ENCODE results near the gene ZNF341.

ZNF341 gene

GRCh38 chr20:33824852-33825251 is 93.1 kb downstream of the ZNF341 start:
- DNase-seq (ENCODE audit: low read depth, low spot score) = no peak

- DNase-seq (ENCODE audit: low read depth, low spot score) = no peak
These were observed 93.8 kb downstream of the ZNF341 start for GRCh38 chr20:33825340-33826269.

DNA sequence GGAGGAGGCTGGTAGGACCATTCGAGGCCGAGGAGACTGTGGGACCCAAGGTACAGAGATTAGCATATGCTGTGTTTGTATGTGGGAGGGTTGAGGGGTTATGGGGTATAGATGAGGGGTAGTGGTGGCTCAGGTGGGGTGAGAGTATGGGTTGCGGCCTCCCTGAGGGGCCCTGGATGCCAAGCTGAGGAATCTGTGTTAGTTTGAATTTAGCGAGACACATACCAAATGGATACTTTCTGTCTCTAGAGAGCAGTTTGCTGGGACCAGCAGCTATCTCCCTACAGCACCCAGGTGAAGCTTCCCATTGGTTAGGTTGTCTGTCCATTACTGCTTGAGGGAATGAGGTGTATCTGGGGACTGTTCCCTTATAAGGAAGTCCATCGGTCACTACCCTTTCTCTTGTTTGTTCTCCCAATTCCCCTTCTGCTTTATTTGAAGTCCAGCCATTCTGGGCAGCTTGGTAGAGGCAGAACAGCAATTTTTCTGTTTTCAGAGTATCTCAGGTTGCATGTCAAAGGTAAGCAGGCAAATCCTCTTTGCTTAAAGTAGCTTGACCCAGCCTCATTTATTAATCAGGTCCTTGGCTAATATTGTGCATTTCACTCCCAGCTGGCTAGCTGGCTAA is 94.6 kb downstream of the ZNF341 start:
- DNase-seq (ENCODE audit: low read depth, low spot score) = peak; percentile 28

GRCh38 chr20:33827109-33827508 is 95.3 kb downstream of the ZNF341 start:
- DNase-seq (ENCODE audit: low read depth, low spot score) = no peak

- DNase-seq (ENCODE audit: low read depth, low spot score) = no peak
These were observed 96.0 kb downstream of the ZNF341 start for GRCh38 chr20:33827634-33828325.

DNA sequence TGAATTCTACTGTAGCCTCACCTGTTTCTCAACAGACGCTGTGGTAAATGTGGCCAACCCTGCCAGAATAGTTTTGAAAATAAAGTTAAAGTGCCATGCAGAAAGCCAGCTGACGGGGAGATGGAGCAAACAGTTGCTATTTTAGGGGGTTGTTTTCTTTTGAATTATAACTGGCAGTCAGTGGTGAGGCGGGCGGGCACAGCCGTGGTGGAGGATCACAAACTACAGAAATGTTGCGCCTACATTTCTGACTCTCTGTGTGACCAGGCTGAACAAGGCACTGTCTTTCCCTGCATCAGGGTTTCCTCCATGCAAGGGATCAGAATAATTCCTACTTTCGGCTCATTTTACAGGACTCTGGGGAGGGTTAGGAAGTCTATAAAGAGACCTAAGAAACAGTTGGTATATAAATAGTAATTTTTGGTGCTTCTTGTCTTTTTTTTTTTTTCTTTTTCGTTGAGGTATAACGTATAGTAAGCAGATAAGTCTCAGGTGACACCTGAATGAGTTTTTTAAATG is 96.6 kb downstream of the ZNF341 start:
- no peak for DNase-seq (ENCODE audit: low read depth, low spot score)

GRCh38 chr20:33828967-33829560 is 97.3 kb downstream of the ZNF341 start:
- peak; percentile 44 for DNase-seq (ENCODE audit: low read depth, low spot score)

GRCh38 chr20:33829636-33830035 is 97.8 kb downstream of the ZNF341 start:
- no peak for DNase-seq (ENCODE audit: low read depth, low spot score)

DNA sequence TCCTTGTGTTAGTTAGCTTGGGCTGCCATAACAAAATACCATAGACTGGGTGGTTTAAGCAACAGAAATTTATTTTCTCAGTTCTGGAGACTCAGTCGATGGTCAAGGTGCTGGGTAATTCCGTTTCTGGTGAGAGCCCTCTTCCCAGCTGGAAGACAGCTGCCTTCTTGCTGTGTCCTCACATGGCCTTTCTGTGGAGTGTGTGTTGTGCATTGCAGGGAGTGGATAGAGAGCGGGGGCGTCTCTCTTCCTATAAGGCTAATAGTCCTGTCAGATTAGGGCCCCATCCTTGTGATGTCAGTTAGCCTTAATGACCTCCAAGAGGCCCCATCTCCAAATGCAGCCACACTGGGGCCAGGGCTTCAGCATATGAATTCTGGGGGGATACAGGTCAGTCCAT is 98.6 kb downstream of the ZNF341 start:
- no peak for DNase-seq (ENCODE audit: low read depth, low spot score)

DNA sequence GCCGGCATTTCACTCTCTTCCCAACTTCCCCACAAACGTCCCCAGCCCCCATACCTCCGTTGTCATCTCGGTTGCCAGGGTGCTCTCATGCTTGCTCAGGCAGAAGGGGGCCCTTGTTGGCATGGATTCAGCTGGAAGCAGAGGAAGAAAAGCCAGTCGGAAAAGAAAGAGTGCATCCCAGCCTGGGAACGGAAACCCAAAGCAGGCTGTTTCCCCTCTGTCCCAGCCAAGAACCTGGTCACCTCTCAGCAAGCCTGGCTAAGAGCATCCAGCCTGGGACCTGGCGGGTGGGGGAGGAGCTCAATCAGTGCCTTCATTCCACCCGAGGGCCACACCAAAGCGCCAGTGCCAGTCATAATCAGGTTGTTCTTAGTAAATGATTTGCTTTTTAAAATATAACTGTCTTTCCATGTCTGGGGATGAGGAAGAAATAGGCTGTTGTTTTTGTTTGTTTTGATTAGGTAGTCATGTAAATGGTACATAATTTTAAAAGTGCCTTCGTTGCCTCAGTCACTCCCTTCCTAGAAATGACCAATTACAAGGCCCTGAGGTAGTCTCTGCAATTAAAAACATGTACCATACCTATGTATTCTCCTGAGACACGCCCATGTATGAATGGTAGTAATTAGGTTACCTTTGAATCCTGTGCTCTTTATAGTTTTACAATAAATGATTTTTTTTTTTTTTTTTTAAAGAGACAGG is 100.5 kb downstream of the ZNF341 start:
- peak; percentile 85 for DNase-seq (ENCODE audit: low read depth, low spot score)

GRCh38 chr20:33833333-33833732 is 101.5 kb downstream of the ZNF341 start:
- DNase-seq (ENCODE audit: low read depth, low spot score) = peak; percentile 24

- no peak for DNase-seq (ENCODE audit: low read depth, low spot score)
These were observed 103.9 kb downstream of the ZNF341 start for GRCh38 chr20:33835615-33836172.

DNA sequence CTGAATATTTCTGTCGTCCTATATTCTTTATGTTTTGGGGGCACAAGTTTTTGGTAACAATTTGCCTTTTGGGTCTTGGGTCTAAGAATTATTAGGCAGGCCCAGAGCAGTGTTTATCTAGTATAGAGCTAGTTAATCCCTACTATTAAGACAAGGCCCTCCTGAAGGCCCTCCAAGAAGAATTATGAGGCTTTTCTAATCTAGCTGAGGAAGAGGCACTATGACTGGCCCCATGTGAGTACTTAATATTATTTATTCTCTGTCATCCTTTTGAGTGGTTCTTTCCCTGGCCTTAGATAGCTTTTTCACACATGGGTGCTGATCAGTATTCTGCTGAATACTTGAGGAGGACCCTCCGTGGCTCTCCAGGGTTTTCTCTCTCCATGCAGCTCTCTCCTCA is 104.5 kb downstream of the ZNF341 start:
- no peak for DNase-seq (ENCODE audit: low read depth, low spot score)

- no peak for DNase-seq (ENCODE audit: low read depth, low spot score)
These were observed 105.5 kb downstream of the ZNF341 start for GRCh38 chr20:33837096-33837830.

- no peak for DNase-seq (ENCODE audit: low read depth, low spot score)
These were observed 106.5 kb downstream of the ZNF341 start for GRCh38 chr20:33838035-33838864.

GRCh38 chr20:33839591-33839990 is 107.8 kb downstream of the ZNF341 start:
- DNase-seq (ENCODE audit: low read depth, low spot score) = peak; percentile 33

- no peak for DNase-seq (ENCODE audit: low read depth, low spot score)
These were observed 108.4 kb downstream of the ZNF341 start for GRCh38 chr20:33840160-33840559.

GRCh38 chr20:33840759-33841435 is 109.1 kb downstream of the ZNF341 start:
- DNase-seq (ENCODE audit: low read depth, low spot score) = no peak

DNA sequence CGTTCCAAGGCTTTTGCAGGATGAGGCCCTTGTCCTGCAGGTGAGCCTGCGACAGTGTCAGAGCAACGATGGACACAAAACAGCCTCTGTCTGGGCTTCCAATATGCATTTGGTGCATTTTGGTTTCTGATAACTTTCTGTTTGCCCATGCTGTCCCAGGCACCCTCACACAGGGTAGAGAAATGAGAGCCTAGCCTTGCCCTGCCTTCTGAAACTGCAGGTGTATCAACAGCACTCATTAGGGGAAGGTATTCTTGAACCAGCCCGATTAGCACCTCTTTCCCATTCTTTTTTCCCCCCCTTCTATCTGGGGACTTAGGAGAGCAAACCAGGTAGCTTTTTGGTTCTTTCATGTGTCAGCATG is 109.6 kb downstream of the ZNF341 start:
- DNase-seq (ENCODE audit: low read depth, low spot score) = no peak

Measured in astrocyte of the hippocampus (primary cell).